ENCODE results near the gene ADGRV1.

GRCh38 chr5:90933298-90933697 is 374.7 kb downstream of the ADGRV1 start:
- TF ChIP-seq EZH2 (IDR thresholded peaks at IDR 0.05; ENCODE audit: insufficient read depth, low read length) (no peak), CTCF (IDR thresholded peaks at IDR 0.05; ENCODE audit: insufficient read depth, low read depth, low read length) (no peak)
